Body of pancreas (tissue), 4 donors: ENCODE results near the gene PYM1.

Experiments
- CTCF ChIP-seq, 7 experiments: fragments of 450-650 bp in 4 of 7; fragments of 200-600 bp in 3 of 7; sonication (generic) in 3 of 7; IDR thresholded peaks; one replicate each; pipeline ENCODE4 v1.5.1; 2016 to 2019; ENCODE audit warnings: antibody characterized with exemption in 7 of 7
- POLR2A ChIP-seq, 3 donors: fragments of 450-650 bp; IDR thresholded peaks; one replicate each; pipeline ENCODE4 v1.6.1; 2016; ENCODE audit warnings: antibody characterized with exemption in 3 of 3, mild to moderate bottlenecking in 2 of 3

- TF ChIP-seq CTCF (IDR thresholded peaks at IDR 0.05) (no peak), POLR2A (IDR thresholded peaks at IDR 0.05) (no peak)
Observed at GRCh38 chr12:55974308-55974730, 46.6 kb upstream of the PYM1 start.
